Measurements from ENCODE around the gene PTRHD1. TPM values are rescaled to one million over a fixed set of nuclear protein-coding genes. Genes with fewer than 3 reads are reported as not detected.
A peak's percentile ranks its signal among the peaks of the same experiment; 100 is the strongest.

The PTRHD1 gene
- total RNA-seq, 1 experiment from 2014 or later: 39.2 TPM

- TF ChIP-seq GTF2I (CRISPR knock-in tag; conservative IDR thresholded peaks at IDR 0.05): no peak
- no peak for TF ChIP-seq NR2C2 (CRISPR knock-in tag; IDR thresholded peaks at IDR 0.05)
- no peak for TF ChIP-seq GABPB1 (CRISPR knock-in tag; IDR thresholded peaks at IDR 0.05)
- TF ChIP-seq ZNF317 (CRISPR knock-in tag; IDR thresholded peaks at IDR 0.05; ENCODE audit: borderline replicate concordance, low read depth): no peak
- TF ChIP-seq ZNF425 (CRISPR knock-in tag; conservative IDR thresholded peaks at IDR 0.05): no peak
- TF ChIP-seq E2F1 (CRISPR knock-in tag; IDR thresholded peaks at IDR 0.05): no peak
- TF ChIP-seq CTCF (IDR thresholded peaks at IDR 0.05): no peak
Observed at GRCh38 chr2:24830351-24830750, 37.2 kb upstream of the PTRHD1 start (continued).

GRCh38 chr2:24828238-24828996, 35.2 kb upstream of the PTRHD1 start:
- Mint-ChIP-seq H3K27me3 (ENCODE audit: low read depth) (no peaks in the 10 kb centered on the region; the same call in 1 of the 2 replicates), H3K4me3 (no peak overlapping the region), H3K4me1 (peaks cover 33% of the 10 kb centered on the region), H3K9me3 (peaks cover 11% of the 10 kb centered on the region; the same call in 1 of the 2 replicates), H3K27ac (peak overlapping the region; percentile 54; the same call in 1 of the 2 replicates), H3K36me3 (peaks cover 28% of the 10 kb centered on the region)
- TF ChIP-seq ZNF219 (CRISPR knock-in tag; IDR thresholded peaks at IDR 0.05; ENCODE audit: borderline replicate concordance): no peak
- no peak for TF ChIP-seq CBFB (CRISPR knock-in tag; IDR thresholded peaks at IDR 0.05; ENCODE audit: low read depth)
- TF ChIP-seq MYBL2 (CRISPR knock-in tag; IDR thresholded peaks at IDR 0.05): no peak
- TF ChIP-seq ATF1 (CRISPR knock-in tag; IDR thresholded peaks at IDR 0.05): no peak
- TF ChIP-seq E2F1 (CRISPR knock-in tag; IDR thresholded peaks at IDR 0.05): no peak
- no peak for TF ChIP-seq ZNF317 (CRISPR knock-in tag; IDR thresholded peaks at IDR 0.05; ENCODE audit: borderline replicate concordance, low read depth)
- TF ChIP-seq SP1 (CRISPR knock-in tag; conservative IDR thresholded peaks at IDR 0.05): no peak
- TF ChIP-seq NR3C1 (CRISPR knock-in tag; conservative IDR thresholded peaks at IDR 0.05; ENCODE audit: low read depth): no peak
- TF ChIP-seq ZNF671 (CRISPR knock-in tag; IDR thresholded peaks at IDR 0.05): no peak
- no peak for TF ChIP-seq FOXP4 (CRISPR knock-in tag; IDR thresholded peaks at IDR 0.05)
- no peak for TF ChIP-seq ESRRA (CRISPR knock-in tag; IDR thresholded peaks at IDR 0.05; ENCODE audit: borderline replicate concordance)
- TF ChIP-seq RORB (CRISPR knock-in tag; IDR thresholded peaks at IDR 0.05): no peak
- no peak for TF ChIP-seq GRHL2 (CRISPR knock-in tag; IDR thresholded peaks at IDR 0.05; ENCODE audit: insufficient replicate concordance, severe bottlenecking)
- no peak for TF ChIP-seq ZNF263 (CRISPR knock-in tag; IDR thresholded peaks at IDR 0.05; ENCODE audit: low read depth)
- no peak for TF ChIP-seq PRRX2 (CRISPR knock-in tag; IDR thresholded peaks at IDR 0.05)
- TF ChIP-seq IRF2 (CRISPR knock-in tag; IDR thresholded peaks at IDR 0.05; ENCODE audit: borderline replicate concordance, low read depth): no peak
- TF ChIP-seq ATF6 (CRISPR knock-in tag; IDR thresholded peaks at IDR 0.05): no peak
- TF ChIP-seq PREB (CRISPR knock-in tag; IDR thresholded peaks at IDR 0.05; ENCODE audit: borderline replicate concordance): no peak
- no peak for TF ChIP-seq ETV6 (CRISPR knock-in tag; IDR thresholded peaks at IDR 0.05)
- DNase-seq (ENCODE audit: low spot score) (peak; percentile 5), ATAC-seq (no peak)
- POLR2A ChIA-PET: interaction anchor here (0.6 to 1.0 kb wide), 2 partner anchors 215 to 387 kb away, joined by 3 to 4 read pairs; no protein-coding TSS in a partner anchor
- CTCF ChIA-PET: interaction anchor here (0.6 to 3.2 kb wide), 45 partner anchors 10 to 1010 kb away, joined by 3 to 42 read pairs (median 4); partner anchors contain the start of genes CENPO, NCOA1, PTRHD1 and TP53I3
